Left ventricle myocardium inferior (tissue), 1 donor: Measurements from ENCODE around the gene CD151. TPM values are rescaled to one million over a fixed set of nuclear protein-coding genes. Genes with fewer than 3 reads are reported as not detected.
A peak's percentile ranks its signal among the peaks of the same experiment; 100 is the strongest.

Source experiments
- DNase-seq: peaks from one replicate; pipeline ENCODE4 v3.0.0-alpha.2; 2020
- H3K27ac ChIP-seq: fragments of 200-600 bp; replicated peaks from 2 replicates; pipeline ENCODE4 v1.8.0; 2021
- H3K27me3 ChIP-seq: fragments of 200-600 bp; 2 replicates; pipeline ENCODE4 v1.8.0; 2021; ENCODE audit warnings: low read depth
- H3K36me3 ChIP-seq: fragments of 200-600 bp; 2 replicates; pipeline ENCODE4 v1.8.0; 2021
- H3K4me1 ChIP-seq: fragments of 200-600 bp; 2 replicates; pipeline ENCODE4 v1.8.0; 2021
- H3K4me3 ChIP-seq: fragments of 200-600 bp; 2 replicates; pipeline ENCODE4 v1.8.0; 2021; ENCODE audit warnings: mild to moderate bottlenecking, moderate library complexity
- H3K9me3 ChIP-seq: fragments of 200-600 bp; replicated peaks from 2 replicates; pipeline ENCODE4 v1.8.0; 2021
- intact Hi-C: fragments of 100-400 bp; cut with micrococcal nuclease; formaldehyde crosslinking; loops from one replicate; pipeline ENCODE4 v1.11.0; 2022
- total RNA-seq: library from RNA; stranded (reverse); fragmentation: NEBNext Ultra II Directional; extraction: Animal tissue kit (Norgen Biotek cat#: 25700); gene quantifications from one replicate; pipeline ENCODE4 v1.2.1, GENCODE V29; 2021
- TF ChIP-seq, protein P1 (sequence below): fragments of 200-600 bp; IDR thresholded peaks from 2 replicates; pipeline ENCODE4 v1.8.0; 2021; ENCODE audit warnings: antibody characterized with exemption, mild to moderate bottlenecking, borderline replicate concordance
- donor health status: DM: no; HTN: yes; CAD: no; lungs with severe emphysema.

The CD151 gene
- total RNA-seq, 1 donor from 2014 or later, result 408 TPM

DNA sequence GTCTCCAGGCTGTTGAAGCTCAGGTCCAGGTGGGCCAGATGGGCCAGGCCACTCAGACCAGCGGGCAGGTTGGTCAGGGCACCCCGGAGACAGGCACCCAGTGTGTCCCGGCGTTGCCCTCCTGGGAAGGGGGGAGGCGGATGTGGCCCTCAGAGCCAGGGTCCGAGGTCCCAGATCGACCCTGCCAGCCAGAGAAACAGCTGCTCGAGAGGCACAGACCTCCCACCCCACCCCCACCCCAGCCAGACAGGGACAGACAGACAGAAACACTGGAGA, 29.3 kb upstream of the CD151 start:
- Histone ChIP-seq H3K36me3 (peaks cover 36% of the 10 kb centered on the region), H3K27me3 (no peaks in the 10 kb centered on the region), H3K4me1 (peaks cover 46% of the 10 kb centered on the region), H3K4me3 (no peak overlapping the region), H3K27ac (no peak overlapping the region), H3K9me3 (no peaks in the 10 kb centered on the region)
- TF ChIP-seq, protein P1, sequence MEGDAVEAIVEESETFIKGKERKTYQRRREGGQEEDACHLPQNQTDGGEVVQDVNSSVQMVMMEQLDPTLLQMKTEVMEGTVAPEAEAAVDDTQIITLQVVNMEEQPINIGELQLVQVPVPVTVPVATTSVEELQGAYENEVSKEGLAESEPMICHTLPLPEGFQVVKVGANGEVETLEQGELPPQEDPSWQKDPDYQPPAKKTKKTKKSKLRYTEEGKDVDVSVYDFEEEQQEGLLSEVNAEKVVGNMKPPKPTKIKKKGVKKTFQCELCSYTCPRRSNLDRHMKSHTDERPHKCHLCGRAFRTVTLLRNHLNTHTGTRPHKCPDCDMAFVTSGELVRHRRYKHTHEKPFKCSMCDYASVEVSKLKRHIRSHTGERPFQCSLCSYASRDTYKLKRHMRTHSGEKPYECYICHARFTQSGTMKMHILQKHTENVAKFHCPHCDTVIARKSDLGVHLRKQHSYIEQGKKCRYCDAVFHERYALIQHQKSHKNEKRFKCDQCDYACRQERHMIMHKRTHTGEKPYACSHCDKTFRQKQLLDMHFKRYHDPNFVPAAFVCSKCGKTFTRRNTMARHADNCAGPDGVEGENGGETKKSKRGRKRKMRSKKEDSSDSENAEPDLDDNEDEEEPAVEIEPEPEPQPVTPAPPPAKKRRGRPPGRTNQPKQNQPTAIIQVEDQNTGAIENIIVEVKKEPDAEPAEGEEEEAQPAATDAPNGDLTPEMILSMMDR, result no peak
- DNase-seq, result no peak
- intact Hi-C loops, result no loop called here

DNA sequence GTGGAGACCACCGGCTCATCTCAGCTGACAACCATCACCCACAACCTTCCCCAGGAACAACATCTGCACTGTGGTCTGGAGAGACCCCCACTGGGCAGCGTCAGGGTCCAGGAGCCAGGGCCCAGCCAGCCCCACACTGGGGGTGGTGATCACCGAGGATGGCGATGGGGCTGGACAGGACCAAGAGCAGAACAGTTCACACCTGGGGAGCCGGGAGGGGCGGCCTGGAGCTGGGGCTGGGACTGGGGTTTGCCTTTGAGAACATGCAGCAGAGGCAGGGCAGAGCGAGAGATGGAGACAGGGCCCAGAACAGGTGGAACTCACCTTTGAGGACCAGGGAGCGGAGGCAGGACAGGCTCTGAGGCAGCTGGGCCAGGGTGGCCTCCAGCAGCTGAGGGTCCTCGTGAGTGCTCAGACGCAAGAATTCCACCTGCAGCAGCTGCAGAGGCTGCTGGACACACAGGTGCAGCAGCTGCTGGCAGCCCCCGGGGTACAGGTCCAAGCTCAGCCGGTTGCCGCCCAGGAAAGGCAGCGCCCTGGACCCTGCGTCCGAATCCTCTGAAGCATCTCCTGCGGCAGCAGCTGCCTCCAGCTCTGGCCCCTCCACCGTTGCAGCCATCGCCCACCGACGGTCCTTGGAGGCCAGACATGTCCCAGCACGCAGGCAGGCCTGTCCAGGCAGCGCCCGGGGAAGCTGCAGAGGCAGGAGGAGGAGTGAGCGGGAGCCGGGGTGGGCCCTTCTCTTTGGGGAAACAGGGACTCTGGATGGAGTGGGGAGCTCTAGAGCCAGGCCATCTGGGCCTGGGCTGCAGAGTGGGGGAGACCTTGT, 28.8 kb upstream of the CD151 start:
- Histone ChIP-seq H3K9me3 (no peaks in the 10 kb centered on the region), H3K36me3 (peaks cover 36% of the 10 kb centered on the region), H3K4me1 (peaks cover 48% of the 10 kb centered on the region), H3K4me3 (peak overlapping the region; percentile 77), H3K27ac (peak overlapping the region; percentile 97), H3K27me3 (no peaks in the 10 kb centered on the region)
- DNase-seq, result no peak
- intact Hi-C loops, result no loop called here
- TF ChIP-seq, protein P1, result no peak

GRCh38 chr11:804599-804964, 28.2 kb upstream of the CD151 start:
- H3K9me3 ChIP-seq, result no peaks in the 10 kb centered on the region
- H3K36me3 ChIP-seq, result peaks cover 34% of the 10 kb centered on the region
- intact Hi-C loops, result no loop called here
- peaks cover 52% of the 10 kb centered on the region for H3K4me1 ChIP-seq
- TF ChIP-seq, protein P1, result no peak
- DNase-seq, result no peak
- H3K4me3 ChIP-seq, result peak overlapping the region; percentile 77
- peak overlapping the region; percentile 97 for H3K27ac ChIP-seq
- H3K27me3 ChIP-seq, result no peaks in the 10 kb centered on the region

DNA sequence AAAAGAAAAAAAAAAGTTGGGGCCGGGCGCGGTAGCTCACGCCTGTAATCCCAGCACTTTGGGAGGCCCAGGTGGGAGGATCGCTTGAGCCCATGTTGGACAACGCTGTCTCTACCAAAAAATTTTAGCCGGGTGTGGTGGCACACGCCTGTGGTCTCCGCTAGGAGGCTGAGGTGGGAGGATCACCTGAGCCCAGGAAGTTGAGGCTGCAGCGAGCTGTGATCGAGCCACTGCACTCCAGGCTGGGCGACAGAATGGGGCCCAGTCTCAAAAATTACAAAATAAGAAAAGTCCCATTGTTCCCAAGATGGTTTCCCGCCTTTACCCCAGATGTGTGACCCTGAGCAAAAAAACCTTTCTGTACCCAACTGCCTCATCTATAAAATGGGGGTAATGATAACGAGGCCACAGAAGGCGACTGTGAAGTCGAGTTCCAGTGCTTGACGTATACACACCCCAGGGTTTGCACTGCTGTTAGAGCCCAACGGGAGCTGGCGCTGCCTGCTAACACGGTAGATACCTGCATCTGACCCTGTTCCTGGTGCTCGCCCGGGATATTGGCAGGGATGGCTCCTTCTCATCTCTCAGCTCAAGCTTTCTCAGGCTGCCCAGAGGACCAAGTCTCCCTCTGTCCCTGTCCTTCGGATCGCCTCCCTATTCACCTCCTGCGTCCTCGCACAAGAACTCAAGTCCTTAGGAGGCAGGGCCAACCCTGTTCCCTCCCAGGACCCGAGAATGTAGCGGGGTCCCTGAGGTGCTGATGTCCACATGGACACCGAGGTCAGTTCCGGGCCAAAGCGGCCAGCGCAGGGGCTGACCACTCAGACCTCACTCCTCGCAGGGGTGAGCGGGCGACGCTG, 24.1 kb upstream of the CD151 start:
- no peak for DNase-seq
- Histone ChIP-seq H3K27ac (peak overlapping the region; percentile 98), H3K27me3 (no peaks in the 10 kb centered on the region), H3K4me1 (peaks cover 62% of the 10 kb centered on the region), H3K4me3 (peak overlapping the region; percentile 99), H3K36me3 (peaks cover 25% of the 10 kb centered on the region), H3K9me3 (no peaks in the 10 kb centered on the region)
- TF ChIP-seq, protein P1, result no peak
- intact Hi-C loops, result no loop called here

GRCh38 chr11:809287-810039, 23.3 kb upstream of the CD151 start, which contains the start of gene RPLP2:
Gene RPLP2, plus strand, starts transcription at chr11:809967. Its CDS starts 268 bp downstream, at chr11:810235.
- peak within 1 kb of the TSS; percentile 98 for H3K27ac ChIP-seq
- intact Hi-C loops, result no loop called here
- TF ChIP-seq, protein P1, result no peak
- peak; percentile 99 for DNase-seq
- H3K4me1 ChIP-seq, result peaks cover 54% of the 10 kb centered on the region
- peaks cover 25% of the 10 kb centered on the region for H3K36me3 ChIP-seq
- peak within 1 kb of the TSS; percentile 99 for H3K4me3 ChIP-seq
- H3K27me3 ChIP-seq, result no peaks in the 10 kb centered on the region
- H3K9me3 ChIP-seq, result no peaks in the 10 kb centered on the region
